OCI-LY1 (cell line): ENCODE data around the gene ATP2A2.

Experiments used
- H2AFZ ChIP-seq: fragments of 200-600 bp; sonication (generic), shearing (Covaris generic); 2 replicates; pipeline ENCODE4 v1.6.0; 2014; ENCODE audit warnings: antibody characterized with exemption, mild to moderate bottlenecking, low read length
- H3F3A ChIP-seq: fragments of 200-600 bp; sonication (generic), shearing (Covaris generic); 2 replicates; pipeline ENCODE4 v1.6.0; 2014; ENCODE audit warnings: mild to moderate bottlenecking, antibody characterized with exemption, low read length, moderate library complexity; ENCODE audit not compliant: insufficient read depth
- H3K27ac ChIP-seq: fragments of 200-600 bp; sonication (generic); 2 replicates; pipeline ENCODE4 v1.5.1; 2014; ENCODE audit warnings: low read length, mixed run types, mild to moderate bottlenecking, low read depth; ENCODE audit not compliant: poor library complexity, severe bottlenecking
- H3K27me3 ChIP-seq: fragments of 200-600 bp; sonication (generic); 2 replicates; pipeline ENCODE4 v1.6.0; 2014; ENCODE audit warnings: antibody characterized with exemption, mild to moderate bottlenecking, low read length, moderate library complexity; ENCODE audit not compliant: insufficient read depth
- H3K36me3 ChIP-seq: fragments of 200-600 bp; sonication (generic); 2 replicates; pipeline ENCODE4 v1.6.1; 2014; ENCODE audit warnings: mild to moderate bottlenecking, antibody characterized with exemption, low read length, moderate library complexity, mixed read lengths; ENCODE audit not compliant: insufficient read depth
- H3K4me1 ChIP-seq: fragments of 200-600 bp; sonication (generic); 2 replicates; pipeline ENCODE4 v1.5.1; 2014; ENCODE audit warnings: mild to moderate bottlenecking, low read length, moderate library complexity; ENCODE audit not compliant: insufficient read depth, severe bottlenecking
- H3K4me2 ChIP-seq: fragments of 200-600 bp; sonication (generic), shearing (Covaris generic); 2 replicates; pipeline ENCODE4 v1.6.1; 2014; ENCODE audit warnings: low read length
- H3K4me3 ChIP-seq: fragments of 200-600 bp; sonication (generic); 2 replicates; pipeline ENCODE4 v1.5.1; 2014; ENCODE audit warnings: low read length, low read depth, mild to moderate bottlenecking, mixed read lengths; ENCODE audit not compliant: poor library complexity, severe bottlenecking
- H3K79me2 ChIP-seq: fragments of 200-600 bp; shearing (Covaris generic); 2 replicates; pipeline ENCODE4 v1.6.1; 2016; ENCODE audit warnings: mixed run types, low read length, mixed read lengths; ENCODE audit not compliant: insufficient read depth
- H3K9ac ChIP-seq: fragments of 200-600 bp; sonication (generic), shearing (Covaris generic); 2 replicates; pipeline ENCODE4 v1.6.1; 2014; ENCODE audit warnings: mild to moderate bottlenecking, low read length, mixed read lengths
- H3K9me2 ChIP-seq: fragments of 200-600 bp; sonication (generic), shearing (Covaris generic); 2 replicates; pipeline ENCODE4 v1.6.1; 2014; ENCODE audit warnings: low read depth, mild to moderate bottlenecking, low read length, mixed read lengths
- H3K9me3 ChIP-seq: fragments of 200-600 bp; shearing (Covaris generic); 2 replicates; pipeline ENCODE4 v1.6.1; 2014; ENCODE audit warnings: low read length, mixed read lengths
- H4K20me1 ChIP-seq: fragments of 200-600 bp; sonication (generic), shearing (Covaris generic); 2 replicates; pipeline ENCODE4 v1.6.0; 2016; ENCODE audit warnings: mild to moderate bottlenecking, low read length; ENCODE audit not compliant: insufficient read depth
- EZH2 ChIP-seq: fragments of 200-600 bp; sonication (generic), shearing (Covaris generic); IDR thresholded peaks from 2 replicates; pipeline ENCODE4 v1.8.0; 2017; ENCODE audit warnings: borderline replicate concordance, mixed run types, mild to moderate bottlenecking, antibody characterized with exemption, low read length, moderate library complexity, mixed read lengths
- TF ChIP-seq, protein P1 (sequence below): fragments of 200-600 bp; sonication (generic), shearing (Covaris generic); IDR thresholded peaks from 2 replicates; pipeline ENCODE4 v1.5.1; 2017; ENCODE audit warnings: mild to moderate bottlenecking, antibody characterized with exemption, low read length, moderate library complexity, mixed read lengths

The ATP2A2 gene

DNA sequence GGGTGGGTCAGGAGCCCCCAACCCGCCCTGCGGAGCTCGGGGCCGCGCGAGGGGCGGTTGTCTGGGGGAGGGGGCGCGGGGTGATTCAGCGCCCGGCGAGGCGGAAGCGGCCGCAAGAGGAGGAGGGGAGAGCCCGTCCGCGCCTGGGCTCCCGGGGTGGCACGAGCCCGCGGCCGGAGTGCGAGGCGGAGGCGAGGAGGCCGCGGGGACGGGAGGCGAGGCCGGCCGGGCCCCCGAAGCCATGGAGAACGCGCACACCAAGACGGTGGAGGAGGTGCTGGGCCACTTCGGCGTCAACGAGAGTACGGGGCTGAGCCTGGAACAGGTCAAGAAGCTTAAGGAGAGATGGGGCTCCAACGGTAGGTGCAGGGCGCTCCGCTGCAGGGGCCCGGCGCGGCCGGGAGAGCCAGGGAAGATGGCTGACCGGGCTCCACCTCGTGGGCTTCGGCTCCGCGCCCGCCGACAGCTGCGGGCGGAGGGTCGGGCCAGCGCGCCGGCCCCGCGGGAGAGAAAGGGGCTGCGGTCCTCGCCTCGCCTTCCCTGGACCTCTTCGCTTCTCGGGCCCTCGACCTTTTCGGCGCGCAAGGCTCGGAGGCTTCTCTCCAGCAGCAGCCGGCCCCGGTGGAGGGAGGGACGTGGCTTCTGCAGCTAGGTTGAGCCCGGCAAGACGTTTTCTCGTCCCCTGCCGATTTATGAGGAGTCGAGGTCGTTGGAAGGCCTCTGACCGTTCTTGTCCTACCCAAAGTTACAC is 677 bp downstream of the ATP2A2 start:
- Histone ChIP-seq H3K4me1 (peaks cover 51% of the 10 kb centered on the region), H3K9ac (peak overlapping the region; percentile 98), H3K4me2 (peak overlapping the region; percentile 82), H3K27me3 (no peaks in the 10 kb centered on the region), H3F3A (no peaks in the 10 kb centered on the region), H3K4me3 (peak overlapping the region; percentile 75), H3K36me3 (peaks cover 45% of the 10 kb centered on the region), H3K9me3 (no peaks in the 10 kb centered on the region), H4K20me1 (no peaks in the 10 kb centered on the region), H3K27ac (peak overlapping the region; percentile 33), H2AFZ (no peak overlapping the region), H3K9me2 (no peaks in the 10 kb centered on the region), H3K79me2 (peaks cover 52% of the 10 kb centered on the region)
- no peak for TF ChIP-seq EZH2
- TF ChIP-seq, protein P1, sequence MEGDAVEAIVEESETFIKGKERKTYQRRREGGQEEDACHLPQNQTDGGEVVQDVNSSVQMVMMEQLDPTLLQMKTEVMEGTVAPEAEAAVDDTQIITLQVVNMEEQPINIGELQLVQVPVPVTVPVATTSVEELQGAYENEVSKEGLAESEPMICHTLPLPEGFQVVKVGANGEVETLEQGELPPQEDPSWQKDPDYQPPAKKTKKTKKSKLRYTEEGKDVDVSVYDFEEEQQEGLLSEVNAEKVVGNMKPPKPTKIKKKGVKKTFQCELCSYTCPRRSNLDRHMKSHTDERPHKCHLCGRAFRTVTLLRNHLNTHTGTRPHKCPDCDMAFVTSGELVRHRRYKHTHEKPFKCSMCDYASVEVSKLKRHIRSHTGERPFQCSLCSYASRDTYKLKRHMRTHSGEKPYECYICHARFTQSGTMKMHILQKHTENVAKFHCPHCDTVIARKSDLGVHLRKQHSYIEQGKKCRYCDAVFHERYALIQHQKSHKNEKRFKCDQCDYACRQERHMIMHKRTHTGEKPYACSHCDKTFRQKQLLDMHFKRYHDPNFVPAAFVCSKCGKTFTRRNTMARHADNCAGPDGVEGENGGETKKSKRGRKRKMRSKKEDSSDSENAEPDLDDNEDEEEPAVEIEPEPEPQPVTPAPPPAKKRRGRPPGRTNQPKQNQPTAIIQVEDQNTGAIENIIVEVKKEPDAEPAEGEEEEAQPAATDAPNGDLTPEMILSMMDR, result no peak

DNA sequence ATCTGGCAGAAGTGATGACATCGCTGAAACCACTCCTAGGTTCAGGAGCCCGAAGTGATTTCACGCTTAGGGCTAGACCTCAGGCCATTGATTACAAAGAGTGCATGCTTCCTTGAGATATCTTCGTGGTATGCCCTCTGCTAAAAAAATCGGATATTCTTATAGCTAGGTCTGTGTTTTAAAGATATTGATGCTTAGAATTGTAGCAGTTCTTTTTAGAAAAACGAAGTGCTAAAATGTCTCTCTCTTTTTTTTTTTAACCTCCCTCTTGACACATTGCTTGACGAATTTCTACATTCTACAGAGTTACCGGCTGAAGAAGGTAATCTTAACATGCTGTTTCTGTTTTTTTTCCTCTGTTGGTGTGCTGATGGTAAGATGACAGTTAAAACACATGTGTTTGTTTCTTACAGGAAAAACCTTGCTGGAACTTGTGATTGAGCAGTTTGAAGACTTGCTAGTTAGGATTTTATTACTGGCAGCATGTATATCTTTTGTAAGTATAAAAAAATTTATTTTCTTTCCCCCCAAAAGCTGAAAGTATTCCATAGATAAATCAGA is 1.3 kb downstream of the ATP2A2 start:
- H2AFZ ChIP-seq, result no peak overlapping the region
- H3K36me3 ChIP-seq, result peaks cover 49% of the 10 kb centered on the region
- H3K9me2 ChIP-seq, result no peaks in the 10 kb centered on the region
- no peak for TF ChIP-seq EZH2
- TF ChIP-seq, protein P1, result no peak
- no peaks in the 10 kb centered on the region for H3K27me3 ChIP-seq
- H3K9me3 ChIP-seq, result no peaks in the 10 kb centered on the region
- no peaks in the 10 kb centered on the region for H4K20me1 ChIP-seq
- peak overlapping the region; percentile 75 for H3K4me3 ChIP-seq
- H3K4me2 ChIP-seq, result peak overlapping the region; percentile 82
- peaks cover 58% of the 10 kb centered on the region for H3K79me2 ChIP-seq
- H3F3A ChIP-seq, result no peaks in the 10 kb centered on the region
- peak overlapping the region; percentile 98 for H3K9ac ChIP-seq
- H3K4me1 ChIP-seq, result peaks cover 51% of the 10 kb centered on the region
- H3K27ac ChIP-seq, result peak overlapping the region; percentile 1

DNA sequence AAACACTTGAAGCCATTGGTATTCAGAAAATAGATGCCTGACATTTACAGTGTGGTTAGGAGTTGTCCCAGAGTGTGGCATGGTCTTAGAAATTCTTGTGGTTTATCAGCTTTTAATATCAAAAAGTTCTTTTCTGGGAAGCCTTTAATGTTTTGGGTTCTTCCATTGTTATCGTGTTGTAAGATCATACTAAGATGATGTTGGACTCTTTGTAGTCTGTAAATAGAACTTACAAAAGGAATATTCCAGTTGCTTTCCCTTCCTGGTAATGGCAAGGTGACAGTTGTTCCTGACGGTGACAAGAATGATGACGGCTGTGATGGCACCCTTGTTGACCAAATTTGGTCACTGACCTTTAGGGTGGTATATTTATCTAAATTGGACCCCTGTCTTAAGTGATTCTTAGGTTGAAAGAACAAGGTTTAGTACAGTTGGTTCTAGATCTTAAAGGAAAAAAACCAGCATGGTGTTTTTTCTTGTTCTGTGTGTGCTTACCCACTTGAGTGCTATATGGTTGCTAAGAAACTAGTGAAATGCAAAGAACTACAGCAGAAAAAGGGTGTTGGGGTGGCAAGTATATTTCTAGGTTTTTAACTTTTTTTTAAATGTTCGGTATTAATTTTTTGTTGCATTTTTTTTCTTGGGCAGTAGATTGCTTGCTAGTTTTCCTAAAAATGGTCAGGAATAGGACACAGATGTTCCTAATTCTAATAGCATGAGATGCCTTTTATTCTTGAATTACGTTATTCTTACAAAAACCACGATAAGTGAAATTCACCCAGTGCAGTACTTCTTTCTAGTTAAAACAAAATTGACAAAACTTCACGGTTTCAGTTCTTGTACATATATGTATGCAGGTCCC is 2.1 kb downstream of the ATP2A2 start:
- Histone ChIP-seq H3K9ac (peak overlapping the region; percentile 98), H3F3A (no peaks in the 10 kb centered on the region), H3K4me3 (peak overlapping the region; percentile 75), H3K27me3 (no peaks in the 10 kb centered on the region), H3K4me2 (peak overlapping the region; percentile 82), H3K9me2 (no peaks in the 10 kb centered on the region), H3K4me1 (peaks cover 51% of the 10 kb centered on the region), H4K20me1 (no peaks in the 10 kb centered on the region), H3K36me3 (peaks cover 57% of the 10 kb centered on the region), H3K9me3 (no peaks in the 10 kb centered on the region), H3K27ac (no peak overlapping the region), H3K79me2 (peaks cover 67% of the 10 kb centered on the region), H2AFZ (no peak overlapping the region)
- no peak for TF ChIP-seq EZH2
- TF ChIP-seq, protein P1, result no peak
